G401 (cell line): ENCODE results near the gene SLC38A1. TPM values are rescaled to one million over a fixed set of nuclear protein-coding genes. Genes with fewer than 3 reads are reported as not detected.
"Not testable (repeated sequence)": the region's sequence is repeated elsewhere in the genome, so short reads cannot be mapped to it uniquely, and the experiment has no call there.

Source experiments
- DNase-seq: peaks from one replicate; pipeline ENCODE4 v3.0.0-alpha.2; 2015; ENCODE audit warnings: low spot score
- in situ Hi-C: cut with HindIII; loops from 2 replicates; pipeline ENCODE4 v1.10.0; 2016; ENCODE audit warnings: low sequenced_read_pairs, mixed read lengths
- total RNA-seq: library from RNA; depleted of rRNA; stranded (reverse); fragments of >200 nt; shearing (Covaris generic); gene quantifications from 2 replicates; pipeline ENCODE4 v1.2.3, GENCODE V29; 2014

The SLC38A1 gene
- total RNA-seq, 1 experiment from 2014 or later, result 61.6 TPM

GRCh38 chr12:46181465-46181864 lies 87.4 kb downstream of the SLC38A1 start:
- in situ Hi-C loops, result no loop called here

DNA sequence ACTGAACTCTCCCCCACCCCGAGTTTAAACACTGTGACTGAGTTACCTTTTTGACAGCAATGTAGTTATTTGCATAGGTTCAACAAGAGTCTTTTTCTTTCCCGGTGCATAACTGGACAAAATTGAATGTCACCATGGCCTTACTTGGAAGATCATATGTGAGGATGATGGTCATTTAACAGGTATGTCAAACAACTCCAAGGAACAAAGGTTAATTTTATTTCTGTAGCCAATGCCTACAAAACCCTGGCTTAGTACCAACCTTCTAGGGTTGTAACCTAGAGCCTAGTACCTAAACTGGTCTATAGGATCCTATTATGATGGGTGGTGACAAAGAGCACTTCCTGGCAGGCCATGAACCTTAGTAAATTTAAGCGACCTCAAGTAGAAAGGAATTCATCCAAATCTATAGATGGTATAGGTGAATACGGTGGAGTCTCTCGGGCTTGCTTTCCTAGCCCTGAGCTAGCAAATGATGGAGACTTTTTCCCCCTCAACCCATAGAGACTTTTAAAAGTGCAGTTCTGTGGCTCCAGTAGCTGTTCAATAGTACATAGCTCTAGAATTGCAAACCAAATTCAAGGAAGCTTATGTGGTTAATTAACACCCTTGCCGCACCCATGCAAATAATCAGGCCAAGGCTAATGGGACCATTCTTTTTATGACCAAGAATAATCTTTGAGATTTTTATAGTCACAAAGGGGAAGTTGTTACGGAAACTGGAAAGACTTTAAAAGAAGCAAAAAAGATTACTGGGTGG lies 89.0 kb downstream of the SLC38A1 start:
- no peak for DNase-seq
- in situ Hi-C loops, result no loop called here

More at GRCh38 chr12:46181465-46181864, 87.4 kb downstream of the SLC38A1 start:
- no peak for DNase-seq

DNA sequence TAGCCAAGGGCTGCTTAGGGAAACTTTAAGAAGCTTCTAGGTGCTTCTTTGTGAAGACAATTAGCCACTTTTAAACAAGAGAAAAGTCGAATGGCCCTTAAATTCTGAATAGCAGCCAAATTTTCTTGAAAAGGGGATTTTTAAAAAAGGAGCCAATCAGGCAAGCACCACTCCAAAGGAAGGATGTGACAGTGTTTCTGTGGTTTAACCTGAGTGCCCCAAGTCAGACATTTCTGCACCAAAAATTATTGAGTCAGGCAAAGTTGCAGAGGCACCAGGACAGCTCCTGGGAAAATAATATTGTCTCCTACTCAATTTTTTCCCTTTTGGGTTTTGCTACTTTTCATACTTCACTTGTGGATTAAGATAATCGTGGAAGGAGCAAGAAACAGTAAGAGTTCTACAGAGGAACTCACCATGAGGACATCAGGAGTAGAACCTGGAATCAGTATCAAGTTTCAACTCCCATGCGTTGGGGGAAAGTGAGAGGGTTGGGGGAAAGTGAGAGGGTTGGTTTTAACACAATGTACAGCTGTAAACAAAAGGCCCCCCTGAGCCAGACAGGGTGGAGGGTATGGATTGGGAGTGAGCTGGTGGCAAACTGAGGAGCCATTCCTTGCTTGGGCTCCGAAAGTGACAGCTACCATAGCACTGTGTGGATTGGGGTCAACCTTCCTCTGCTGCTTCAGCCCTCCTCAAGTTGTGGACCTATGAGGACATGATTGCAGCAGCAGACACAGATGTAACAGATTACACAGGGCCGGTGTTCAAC lies 90.8 kb downstream of the SLC38A1 start:
- no peak for DNase-seq
- in situ Hi-C loops, result no loop called here

DNA sequence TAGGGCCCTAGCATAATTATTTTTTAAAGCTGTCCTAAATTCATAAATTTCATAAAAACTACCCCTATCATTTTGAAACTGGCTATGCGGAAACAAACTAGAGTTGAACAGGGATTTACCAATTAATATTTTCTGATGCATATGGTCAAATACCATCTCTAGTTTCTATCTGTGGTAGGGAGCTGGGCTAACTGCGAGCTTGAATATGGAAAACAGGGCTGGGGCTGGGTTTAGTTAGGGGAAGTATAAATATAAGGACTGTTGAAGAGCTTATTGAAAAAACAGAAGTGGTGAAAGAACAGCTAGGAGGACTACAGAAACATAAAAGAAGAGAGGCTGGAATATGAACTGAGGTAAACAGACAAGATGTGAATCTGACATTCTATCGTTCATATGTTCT lies 91.8 kb downstream of the SLC38A1 start:
- in situ Hi-C loops, result no loop called here
- DNase-seq, result no peak

DNA sequence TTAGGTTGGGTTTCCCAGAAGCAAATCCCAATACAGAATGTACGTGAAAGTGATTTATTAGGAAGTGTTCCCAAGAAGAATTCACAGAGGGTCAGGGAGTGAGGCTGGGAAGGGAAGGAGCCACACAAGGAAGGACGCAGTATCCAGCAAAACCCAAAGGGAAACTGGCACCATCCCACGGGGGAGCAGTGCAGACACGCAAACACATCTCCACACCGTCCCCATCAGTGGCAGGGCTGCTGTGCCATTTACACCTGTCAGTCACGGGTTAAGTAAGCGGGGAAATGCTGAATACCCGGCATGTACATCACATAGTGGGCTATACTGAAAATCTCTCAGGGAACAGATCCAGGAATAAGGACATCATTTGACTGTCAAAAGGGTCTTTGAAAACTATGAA lies 93.9 kb downstream of the SLC38A1 start:
- DNase-seq, result no peak
- in situ Hi-C loops, result no loop called here

- in situ Hi-C loops, result no loop called here
- DNase-seq, result no peak
Measured at GRCh38 chr12:46174061-46174662, 94.7 kb downstream of the SLC38A1 start.

- in situ Hi-C loops, result no loop called here
- DNase-seq, result no peak
Measured at GRCh38 chr12:46168426-46168825, 100.4 kb downstream of the SLC38A1 start.

DNA sequence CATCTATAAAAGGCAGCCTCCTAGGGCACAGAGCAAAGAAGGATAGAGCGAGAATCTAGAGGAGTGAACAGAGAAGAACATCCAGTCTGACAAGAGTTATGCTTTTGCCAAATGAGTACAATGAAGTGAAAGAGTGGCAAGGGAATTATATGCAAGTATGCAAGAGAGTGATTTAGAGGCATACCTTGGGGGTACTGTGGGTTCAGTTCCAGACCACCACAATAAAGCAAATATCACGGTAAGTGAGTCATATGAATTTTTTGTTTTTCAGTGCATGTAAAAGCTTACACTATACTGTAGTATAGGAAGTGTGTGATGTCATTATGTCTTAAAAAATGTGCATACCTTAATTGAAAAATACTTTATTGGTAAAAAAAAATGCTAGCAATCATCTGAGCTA lies 101.4 kb downstream of the SLC38A1 start:
- in situ Hi-C loops, result no loop called here
- no peak for DNase-seq

GRCh38 chr12:46165191-46165590 lies 103.7 kb downstream of the SLC38A1 start:
- DNase-seq, result no peak
- in situ Hi-C loops, result no loop called here

GRCh38 chr12:46164186-46164761 lies 104.6 kb downstream of the SLC38A1 start:
- no peak for DNase-seq
- in situ Hi-C loops, result no loop called here

DNA sequence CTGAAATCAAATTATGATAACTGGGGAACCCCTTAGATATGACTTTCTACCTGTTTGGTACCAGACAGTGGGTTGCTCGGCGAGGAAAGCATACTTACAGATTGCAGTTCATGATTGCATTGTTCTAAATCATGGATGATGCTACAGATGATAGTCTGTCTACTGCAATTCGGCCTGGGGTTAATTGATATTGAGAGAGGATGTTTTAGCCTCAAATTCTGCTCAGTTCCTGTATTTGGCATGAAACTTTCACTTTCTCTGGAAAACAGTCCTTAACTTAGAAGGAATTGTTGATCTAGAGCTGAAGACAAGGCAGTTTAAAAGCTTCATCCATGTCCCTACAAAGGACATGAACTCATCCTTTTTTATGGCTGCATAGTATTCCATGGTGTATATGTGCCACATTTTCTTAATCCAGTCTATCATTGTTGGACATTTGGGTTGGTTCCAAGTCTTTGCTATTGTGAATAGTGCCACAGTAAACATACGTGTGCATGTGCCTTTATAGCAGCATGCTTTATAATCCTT lies 106.2 kb downstream of the SLC38A1 start:
- in situ Hi-C loops, DNase-seq: not testable (repeated sequence)

DNA sequence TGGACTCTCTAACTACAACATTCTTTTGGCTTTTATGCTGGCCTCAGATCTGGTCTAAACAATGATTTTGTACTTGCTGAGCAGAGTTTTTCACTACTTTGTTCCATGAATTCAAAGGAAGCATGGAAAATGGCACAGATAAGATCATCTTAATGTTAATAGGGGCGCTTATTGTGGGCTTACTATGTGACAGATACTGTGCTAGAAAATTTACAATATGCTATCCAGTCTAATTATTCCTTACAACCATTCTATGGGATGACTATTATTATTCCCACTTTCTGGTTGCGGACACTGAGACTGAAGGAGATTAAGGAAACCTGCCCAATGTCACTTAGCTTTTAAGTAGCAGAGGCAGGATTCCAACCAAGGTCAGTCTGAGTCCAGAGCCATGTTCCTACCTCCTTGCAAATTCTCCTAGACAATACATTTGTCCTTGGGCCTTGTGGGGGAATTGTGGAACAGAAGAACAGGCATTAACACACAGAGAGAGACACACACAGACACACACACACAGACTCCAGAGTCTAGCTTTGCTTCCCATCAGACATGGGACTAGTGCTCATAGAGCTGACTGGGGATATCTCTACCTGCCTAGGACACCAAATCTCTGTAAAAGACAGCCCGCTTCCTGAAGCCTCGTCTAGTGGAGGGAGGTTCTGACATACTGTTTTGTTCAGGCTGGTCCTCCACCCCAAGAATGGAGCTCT lies 107.7 kb downstream of the SLC38A1 start:
- in situ Hi-C loops, result no loop called here
- no peak for DNase-seq

GRCh38 chr12:46160101-46160980 lies 108.5 kb downstream of the SLC38A1 start:
- DNase-seq, result no peak
- in situ Hi-C loops, result no loop called here

GRCh38 chr12:46159309-46159901 lies 109.4 kb downstream of the SLC38A1 start:
- no peak for DNase-seq
- in situ Hi-C loops, result no loop called here

DNA sequence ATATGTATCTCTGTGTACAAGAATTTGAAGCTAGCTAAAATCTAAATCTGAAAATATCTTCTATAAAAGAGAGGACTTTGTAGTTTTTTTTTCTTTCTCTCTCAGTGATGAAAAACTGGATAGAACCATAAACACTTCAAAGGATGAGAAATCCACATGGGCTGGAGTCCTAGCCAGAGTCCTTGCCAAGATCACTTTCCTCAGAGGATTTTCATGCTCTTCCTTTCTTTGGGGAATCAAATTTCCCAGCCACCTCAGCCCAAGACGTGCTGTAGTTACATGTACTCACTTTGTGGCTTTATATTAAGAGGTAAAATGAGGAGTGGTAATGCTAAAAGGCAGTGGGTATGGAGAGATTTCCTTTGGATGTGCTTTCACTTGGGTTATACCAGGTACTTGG lies 110.3 kb downstream of the SLC38A1 start:
- no peak for DNase-seq
- in situ Hi-C loops, result no loop called here

DNA sequence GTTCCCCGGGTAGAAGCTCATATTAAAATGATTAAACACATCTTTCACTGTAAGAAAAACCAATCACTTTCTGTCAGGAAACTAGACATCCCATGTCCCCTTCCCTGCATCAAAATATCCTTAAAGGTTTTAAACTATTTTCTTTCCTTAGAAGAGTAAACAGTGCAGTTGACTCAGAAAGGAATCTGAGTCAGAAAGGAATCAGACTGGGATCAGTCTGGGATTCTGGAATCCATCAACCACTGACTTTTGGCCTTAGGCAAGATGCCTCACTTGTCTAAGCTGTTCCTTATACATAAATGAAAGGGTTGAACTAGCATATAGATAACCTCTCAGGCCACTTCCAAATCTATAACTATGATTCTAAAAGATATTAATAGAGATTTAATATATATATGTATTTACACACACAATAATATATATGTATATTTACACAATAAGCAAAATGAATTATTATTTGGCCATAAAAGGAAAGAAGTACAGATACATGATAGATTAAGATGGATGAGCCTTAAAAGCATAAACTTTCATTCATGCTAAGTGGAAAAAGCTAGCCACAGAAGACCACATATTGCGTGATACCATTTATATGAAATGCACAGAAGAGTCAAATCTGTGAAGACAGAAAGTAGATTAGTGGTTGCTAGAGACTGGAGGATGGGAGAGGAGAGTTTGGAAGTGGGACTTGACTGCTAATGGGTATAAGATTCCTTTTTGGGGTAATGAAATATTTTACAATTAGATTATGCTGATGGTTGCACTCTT lies 114.4 kb downstream of the SLC38A1 start:
- no peak for DNase-seq

GRCh38 chr12:46153268-46153872 lies 115.5 kb downstream of the SLC38A1 start:
- peak; percentile 16 for DNase-seq
- in situ Hi-C loops, result no loop called here

More for the DNA sequence above, 114.4 kb downstream of the SLC38A1 start:
- in situ Hi-C loops, result no loop called here
